Measurements from ENCODE around the gene RNFT2.

- TF ChIP-seq CTCF (IDR thresholded peaks at IDR 0.05; ENCODE audit: low read depth, low read length) (no peak), POLR2A (IDR thresholded peaks at IDR 0.05; ENCODE audit: extremely low read depth, insufficient read length) (no peak), MYC (IDR thresholded peaks at IDR 0.05; ENCODE audit: low read depth, low read length) (no peak)
These were observed 6.7 kb downstream of the RNFT2 start for GRCh38 chr12:116744766-116745165.
